Heart right ventricle (tissue), 16 donors: ENCODE data around the gene MPP1. TPM values are rescaled to one million over a fixed set of nuclear protein-coding genes. Genes with fewer than 3 reads are reported as not detected.
A peak's percentile ranks its signal among the peaks of the same experiment; 100 is the strongest.

Source experiments
- ATAC-seq, 8 donors: fragments of 200-7000 bp; cut with Tn5 transposase; one replicate each; pipeline ENCODE4 v1.9.1; 2020; ENCODE audit warnings: mild to moderate bottlenecking in 8 of 8, moderate library complexity in 8 of 8, moderate number of reproducible peaks in 1 of 8
- DNase-seq, 2 donors: peaks; one replicate each; pipeline ENCODE4 v3.0.0-alpha.2; 2020
- H3K27ac ChIP-seq, 10 donors: fragments of 200-600 bp; sonication (generic) in 2 of 10; one replicate each; pipeline versions ENCODE4 v1.5.0 to v1.8.0; 2020 to 2022; ENCODE audit warnings: mild to moderate bottlenecking in 3 of 10
- H3K27me3 ChIP-seq, 7 donors: fragments of 200-600 bp; one replicate each; pipeline ENCODE4 v1.8.0; 2021 to 2022; ENCODE audit warnings: mild to moderate bottlenecking in 2 of 7
- H3K36me3 ChIP-seq, 9 donors: fragments of 200-600 bp; sonication (generic) in 1 of 9; one replicate each; pipeline versions ENCODE4 v1.5.0 to v1.8.0; 2020 to 2022; ENCODE audit warnings: mild to moderate bottlenecking in 2 of 9
- H3K4me1 ChIP-seq, 9 donors: fragments of 200-600 bp; sonication (generic) in 1 of 9; one replicate each; pipeline versions ENCODE4 v1.5.0 to v1.8.0; 2020 to 2022; ENCODE audit warnings: mild to moderate bottlenecking in 4 of 9
- H3K4me3 ChIP-seq, 10 donors: fragments of 200-600 bp; sonication (generic) in 2 of 10; one replicate each; pipeline versions ENCODE4 v1.5.0 to v1.8.0; 2020 to 2022; ENCODE audit warnings: mild to moderate bottlenecking in 7 of 10, moderate library complexity in 2 of 10
- H3K9me3 ChIP-seq, 11 donors: fragments of 200-600 bp in 10 of 11; sonication (generic) in 2 of 11; one replicate each; pipeline versions ENCODE4 v1.5.0 to v1.8.0; 2013 to 2022; ENCODE audit warnings: mild to moderate bottlenecking in 2 of 11, control low read depth in 1 of 11, moderate library complexity in 1 of 11
- CTCF ChIP-seq, 9 donors: fragments of 200-600 bp; sonication (generic) in 2 of 9; IDR thresholded peaks; one replicate each; pipeline versions ENCODE4 v1.5.0 to v1.8.0; 2021 to 2022; ENCODE audit warnings: antibody characterized with exemption in 9 of 9, mild to moderate bottlenecking in 5 of 9, moderate library complexity in 1 of 9
- WGBS, 2 donors: extraction: QIAGEN DNeasy Blood & Tissue Kit; methylation state at CpG; one replicate each; pipeline ENCODE4 v1.1.7; 2013; ENCODE audit warnings: inconsistent platforms in 1 of 2; 5-methylcytosine and 5-hydroxymethylcytosine counted together
- intact Hi-C, 10 donors: fragments of 100-400 bp; cut with DNase I; formaldehyde crosslinking; loops; one replicate each; pipeline versions ENCODE4 v1.11.1 to v1.14.2; 2022
- polyA plus RNA-seq, 2 donors: library from polyadenylated mRNA; stranded (reverse); fragments of 200-250 nt; gene quantifications; one replicate each; pipeline ENCODE4 v1.2.3, GENCODE V29; 2013
- total RNA-seq, 10 donors: library from RNA; stranded (reverse); fragmentation: NEBNext Ultra II Directional in 3 of 10; extraction: Animal tissue kit (Norgen Biotek cat#: 25700) in 3 of 10; gene quantifications; one replicate each; pipeline versions ENCODE4 v1.2.1 to v1.2.4, GENCODE V29; 2021 to 2023
- donor health status: Arrhythmogenic right ventricular cardiomyopathy.
- donor health status: ischemic (EF 13 %, LVEDD 7.1; RV severe dilation, severe dysfunction).
- donor health status: healthy with polysubstance abuse.
- donor health status: DM: no; HTN: yes; CAD: no.
- donor health status: DM: no; HTN: no; CAD: no.
- donor health status: ischemic (EF 25% LVEDD 6.9; RV normal size, moderate dysfunction).
- donor health status: ischemic (EF 25% LVEDD 5.7; RV mildly dilated, moderate dysfunction).
- donor health status: healthy.
- donor health status: DM: yes; HTN: yes; CAD: no.
- donor health status: Ischemic cardiomyopathy.
- donor health status: ischemic (EF 35%, LVEDD 5.7; RV mildly dilated, moderate dysfunction).
- donor health status: nonischemic (EF 11% LVEDD 7.7; RV severe dilation, severe dysfunction).
- donor health status: DM: yes; HTN: yes; CAD: no.
- donor health status: PGD.
- donor health status: ischemic (EF 29% LVEDD 5.4; RV normal size, mild dysfunction).
- donor health status: nonischemic (EF 23%, LVEDD 6.1; RV moderate dilation, normal function).

The MPP1 gene
- total and polyA plus RNA-seq, 12 donors, result 18.4 to 50.6 (median 39.6) TPM

- H3K4me3 ChIP-seq, result peak overlapping the region in 3 of 10 donors; percentile 7 to 19 (median 15)
- H3K27me3 ChIP-seq, result no peaks in the 10 kb centered on the region
- intact Hi-C loops, result no loop called here
- ATAC-seq (peak; percentile 18 to 48 (median 35)), DNase-seq (peak in 1 of 2 donors; percentile 17)
- peak overlapping the region; percentile 64 to 90 (median 83) for H3K27ac ChIP-seq
- 12 to 25% methylated on average over 8 of the region's 8 CpGs for WGBS, 2 donors
- peaks cover 29 to 100% (median 96%) of the 10 kb centered on the region in 9 donors for H3K4me1 ChIP-seq
- no peak for TF ChIP-seq CTCF (IDR thresholded peaks at IDR 0.05)
- H3K36me3 ChIP-seq, result no peaks in the 10 kb centered on the region
- H3K9me3 ChIP-seq, result no peaks in the 10 kb centered on the region
Measured at GRCh38 chrX:154734061-154734781, 71.1 kb downstream of the MPP1 start.

GRCh38 chrX:154733066-154733425 lies 72.2 kb downstream of the MPP1 start:
- no peaks in the 10 kb centered on the region for H3K27me3 ChIP-seq
- peak overlapping the region; percentile 54 to 90 (median 82) for H3K27ac ChIP-seq
- H3K4me1 ChIP-seq, result peaks cover 37 to 100% (median 98%) of the 10 kb centered on the region in 9 donors
- H3K9me3 ChIP-seq, result no peaks in the 10 kb centered on the region
- 67 to 68% methylated on average over 2 of the region's 2 CpGs for WGBS, 2 donors
- H3K4me3 ChIP-seq, result peak overlapping the region in 1 of 10 donors; percentile 3
- TF ChIP-seq CTCF (IDR thresholded peaks at IDR 0.05), result no peak
- no peak for ATAC-seq
- DNase-seq, result no peak
- H3K36me3 ChIP-seq, result no peaks in the 10 kb centered on the region
- intact Hi-C loops, result no loop called here

GRCh38 chrX:154732421-154733065 lies 72.7 kb downstream of the MPP1 start:
- Histone ChIP-seq H3K36me3 (no peaks in the 10 kb centered on the region), H3K4me1 (peaks cover 37 to 100% (median 99%) of the 10 kb centered on the region in 9 donors), H3K4me3 (no peak overlapping the region), H3K27me3 (no peaks in the 10 kb centered on the region), H3K9me3 (no peaks in the 10 kb centered on the region), H3K27ac (peak overlapping the region; percentile 54 to 90 (median 82))
- 34 to 42% methylated on average over 5 of the region's 5 CpGs for WGBS, 2 donors
- intact Hi-C loops, result no loop called here
- ATAC-seq, result no peak
- DNase-seq, result no peak
- TF ChIP-seq CTCF (IDR thresholded peaks at IDR 0.05), result no peak

- DNase-seq (no peak), ATAC-seq (peak in 6 of 8 donors; percentile 30 to 51 (median 40))
- Histone ChIP-seq H3K36me3 (no peaks in the 10 kb centered on the region), H3K4me3 (no peak overlapping the region), H3K27me3 (no peaks in the 10 kb centered on the region), H3K4me1 (peaks cover 39 to 100% (median 99%) of the 10 kb centered on the region in 9 donors), H3K27ac (peak overlapping the region; percentile 54 to 90 (median 82)), H3K9me3 (no peaks in the 10 kb centered on the region)
- intact Hi-C loops, result no loop called here
- WGBS, 2 donors, result 29 to 35% methylated on average over 7 of the region's 7 CpGs
- no peak for TF ChIP-seq CTCF (IDR thresholded peaks at IDR 0.05)
Measured at GRCh38 chrX:154731881-154732280, 73.4 kb downstream of the MPP1 start.
